Activated CD4-positive, alpha-beta T cell treated with anti-CD3 and anti-CD28 coated beads, Interleukin-2, amount 50 U/mL, for 24 hours (primary cell): ENCODE measurements around the gene SRA1.
A peak's percentile ranks its signal among the peaks of the same experiment; 100 is the strongest.
"Not testable (repeated sequence)": the region's sequence is repeated elsewhere in the genome, so short reads cannot be mapped to it uniquely, and the experiment has no call there.

ENCODE experiments used
- DNase-seq, 2 donors: peaks; one replicate each; pipeline ENCODE4 v3.0.0-alpha.2; 2020; ENCODE audit warnings: low read depth in 1 of 2, low spot score in 1 of 2

The SRA1 gene

DNA sequence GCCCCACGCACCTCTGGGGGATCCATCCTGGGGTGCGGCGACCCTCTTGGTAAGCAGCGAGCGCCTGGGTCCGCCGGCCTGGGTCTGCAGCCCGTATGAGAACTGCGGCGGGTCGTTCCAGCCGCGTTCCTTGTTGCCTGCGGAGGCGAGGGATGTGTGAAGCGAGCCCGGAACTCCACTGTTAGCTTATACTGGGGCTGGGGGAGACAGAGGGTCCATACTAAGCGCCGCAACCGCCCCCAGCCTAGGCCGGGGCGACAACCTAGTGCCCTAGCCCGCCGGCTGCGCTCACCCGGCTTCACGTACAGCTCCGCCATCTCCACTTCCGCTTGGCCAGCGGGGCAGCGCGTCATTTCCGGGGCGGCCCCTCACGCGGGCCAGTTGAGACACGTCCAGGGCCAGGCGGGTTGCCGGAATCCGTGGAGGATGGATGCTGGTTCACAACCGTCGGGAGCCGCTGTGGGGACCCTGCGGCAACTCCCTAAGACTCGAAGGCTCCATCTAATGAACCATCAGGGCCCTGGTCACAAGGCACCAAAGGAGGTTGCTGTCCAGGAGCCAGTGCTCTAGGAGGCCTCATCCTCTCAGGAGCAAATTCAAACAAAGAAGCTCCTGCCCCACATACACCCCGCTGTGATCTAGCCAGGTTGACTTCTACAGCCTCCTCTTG is at the start of gene SRA1:
TSS of gene SRA1 (minus strand) at position 338 of the 670 bp plus-strand sequence. CDS start at position 317, 21 bp downstream.
- DNase-seq = peak; percentile 67 to 80

DNA sequence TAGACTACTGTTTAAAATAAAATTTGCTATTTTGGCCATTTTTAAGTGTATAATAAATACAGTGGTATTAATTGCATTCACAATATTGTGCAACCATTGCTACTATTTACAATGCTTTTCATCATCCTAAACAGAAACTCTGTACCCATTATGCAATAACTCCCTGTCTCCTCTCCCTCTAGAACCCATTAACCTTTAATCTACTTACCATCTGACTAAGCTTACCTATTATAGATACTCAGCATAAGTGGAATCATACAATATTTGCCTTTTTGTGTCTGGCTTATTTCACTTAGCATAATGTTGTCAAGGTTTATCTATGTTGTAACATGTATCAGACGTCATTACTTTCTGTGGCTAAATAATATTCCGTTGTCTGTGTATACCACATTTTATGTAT is 49.8 kb upstream of the SRA1 start:
- DNase-seq = no peak

GRCh38 chr5:140605879-140606278 is 48.6 kb upstream of the SRA1 start:
- DNase-seq = no peak

DNA sequence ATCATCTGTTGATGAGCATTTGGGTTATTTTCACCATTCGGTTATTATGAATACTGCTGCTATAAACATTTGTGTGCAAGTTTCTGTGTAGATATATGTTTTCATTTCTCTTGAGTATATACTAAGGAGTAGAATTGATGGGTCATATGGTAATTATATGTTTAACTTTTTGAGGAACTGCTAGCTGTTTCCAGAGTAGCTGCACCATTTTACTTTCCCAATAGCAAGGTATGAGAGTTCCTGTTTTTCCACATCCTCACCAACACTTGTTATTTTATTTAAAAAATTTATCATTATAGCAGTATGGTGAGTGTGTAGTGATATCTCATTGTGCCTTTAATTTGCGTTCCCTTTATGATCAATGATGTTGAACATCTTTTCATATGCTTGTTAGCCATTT is 46.5 kb upstream of the SRA1 start:
- DNase-seq = no peak

DNA sequence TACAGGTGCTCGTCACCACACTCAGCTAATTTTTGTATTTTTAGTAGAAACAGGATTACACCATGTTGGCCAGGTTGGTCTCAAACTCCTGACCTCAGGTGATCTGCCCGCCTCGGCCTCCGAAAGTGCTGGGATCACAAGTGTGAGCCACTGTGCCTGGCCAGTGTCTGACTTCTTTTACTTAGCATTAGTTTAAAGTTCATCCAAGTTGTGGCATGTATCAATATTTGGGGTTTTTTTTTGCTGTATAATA is 46.1 kb upstream of the SRA1 start:
- DNase-seq = not testable (repeated sequence)

GRCh38 chr5:140602147-140602546 is 44.9 kb upstream of the SRA1 start:
- no peak for DNase-seq

- no peak for DNase-seq
Measured at GRCh38 chr5:140600096-140600495, 42.8 kb upstream of the SRA1 start.

DNA sequence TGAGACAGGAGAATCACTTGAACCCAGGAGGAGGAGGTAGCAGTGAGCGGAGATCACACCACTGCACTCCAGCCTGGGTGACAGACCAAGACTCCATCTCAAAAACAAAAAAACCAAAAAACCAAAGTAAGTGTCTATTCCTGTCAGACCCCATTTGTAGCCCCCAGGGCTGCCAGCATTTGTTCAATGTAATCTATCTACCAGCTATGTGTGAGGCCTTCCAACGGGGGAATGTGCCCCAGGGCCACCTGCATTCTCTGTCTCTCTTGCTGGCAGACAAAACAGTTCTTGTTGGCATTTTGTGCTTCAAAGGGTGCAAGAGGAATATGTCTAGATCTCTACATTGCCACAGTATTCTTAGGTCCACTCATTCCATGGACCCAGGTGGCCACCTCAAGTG is 41.6 kb upstream of the SRA1 start:
- DNase-seq = no peak

DNA sequence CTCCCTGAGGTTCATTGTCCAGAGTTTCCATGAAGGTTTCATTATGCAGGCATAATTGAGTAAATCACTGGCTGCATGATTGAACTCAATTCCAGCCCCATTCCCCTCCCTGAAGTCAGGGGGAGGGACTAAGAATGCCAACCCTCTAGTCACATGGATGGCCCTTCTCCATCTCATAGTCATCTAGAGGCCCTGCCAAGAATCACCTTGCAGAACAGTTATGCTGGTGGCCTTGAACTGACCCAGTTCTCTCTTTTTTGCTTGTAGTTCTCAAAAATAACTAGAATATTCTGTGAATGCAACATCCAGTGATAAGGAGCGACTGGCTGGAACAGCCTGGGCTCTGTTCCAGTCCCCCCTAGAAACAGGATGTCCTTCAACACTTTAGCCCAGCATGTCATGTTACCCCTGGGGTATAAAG is 39.1 kb upstream of the SRA1 start:
- DNase-seq = no peak

DNA sequence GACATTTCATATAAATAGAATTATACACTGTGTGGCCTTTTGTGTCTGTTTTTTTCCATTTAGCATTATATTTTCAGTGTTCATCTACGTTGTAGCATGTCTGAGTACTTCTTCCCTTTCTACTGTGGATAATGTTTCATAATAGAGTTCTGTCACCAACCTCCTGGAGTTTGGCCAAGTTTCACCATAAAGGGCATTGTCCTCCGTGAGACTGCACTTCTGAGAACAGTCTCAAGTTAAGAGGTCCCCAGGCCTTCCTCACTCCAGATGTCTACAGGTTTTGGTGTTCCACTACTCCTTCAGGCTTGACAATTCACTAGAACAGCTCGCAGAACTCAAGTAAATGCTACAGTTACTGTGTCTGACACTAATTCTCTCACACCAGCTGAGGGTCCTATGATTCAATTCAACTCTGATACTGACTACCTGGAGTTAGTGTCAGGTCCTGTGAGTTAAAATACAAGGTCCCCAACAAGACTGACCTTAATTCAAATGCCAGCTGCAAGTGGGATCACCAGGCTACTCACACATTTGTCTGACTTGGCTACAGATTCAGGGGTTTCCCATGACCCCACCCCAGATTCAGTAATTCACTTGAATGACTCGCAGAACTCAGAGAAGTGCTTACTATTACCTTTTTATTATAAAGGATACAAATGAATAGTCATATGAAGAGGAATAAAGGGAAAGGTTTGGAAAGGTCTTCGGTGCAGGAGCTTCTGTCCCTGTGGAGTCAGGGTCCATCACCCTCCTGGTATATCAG is 38.4 kb upstream of the SRA1 start:
- DNase-seq = no peak

DNA sequence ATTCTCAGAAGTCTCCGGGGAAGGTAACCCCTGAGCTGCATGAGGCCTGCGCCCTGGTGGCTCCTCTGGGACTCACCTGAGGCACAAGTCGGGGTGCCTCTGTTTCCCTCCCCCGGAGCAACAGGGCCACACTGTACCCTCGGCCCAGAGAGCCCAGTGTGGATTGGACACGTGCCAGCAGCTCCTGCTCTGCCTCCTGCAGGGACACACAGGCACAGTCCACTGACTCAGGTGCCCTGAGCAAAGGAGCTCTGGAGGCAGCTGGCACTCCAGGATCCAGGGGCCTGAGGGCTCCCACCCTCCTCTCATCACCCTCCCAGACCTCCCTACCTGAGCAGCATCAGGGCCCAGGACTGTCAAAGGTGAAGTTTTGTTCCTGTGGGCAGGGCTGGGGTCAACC is 36.9 kb upstream of the SRA1 start:
- no peak for DNase-seq

DNA sequence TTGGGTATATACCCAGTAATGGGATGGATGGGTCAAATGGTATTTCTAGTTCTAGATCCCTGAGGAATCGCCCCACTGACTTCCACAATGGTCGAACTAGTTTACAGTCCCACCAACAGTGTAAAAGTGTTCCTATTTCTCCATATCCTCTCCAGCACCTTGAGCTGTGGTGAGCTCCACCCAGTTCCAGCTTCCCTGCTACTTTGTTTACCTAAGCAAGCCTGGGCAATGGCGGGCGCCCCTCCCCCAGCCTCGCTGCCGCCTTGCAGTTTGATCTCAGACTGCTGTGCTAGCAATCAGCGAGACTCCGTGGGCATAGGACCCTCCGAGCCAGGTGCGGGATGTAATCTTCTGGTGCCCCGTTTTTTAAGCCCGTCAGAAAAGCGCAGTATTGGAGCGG is 35.8 kb upstream of the SRA1 start:
- DNase-seq = not testable (repeated sequence)

- no peak for DNase-seq
Measured at GRCh38 chr5:140591747-140592372, 34.6 kb upstream of the SRA1 start.

DNA sequence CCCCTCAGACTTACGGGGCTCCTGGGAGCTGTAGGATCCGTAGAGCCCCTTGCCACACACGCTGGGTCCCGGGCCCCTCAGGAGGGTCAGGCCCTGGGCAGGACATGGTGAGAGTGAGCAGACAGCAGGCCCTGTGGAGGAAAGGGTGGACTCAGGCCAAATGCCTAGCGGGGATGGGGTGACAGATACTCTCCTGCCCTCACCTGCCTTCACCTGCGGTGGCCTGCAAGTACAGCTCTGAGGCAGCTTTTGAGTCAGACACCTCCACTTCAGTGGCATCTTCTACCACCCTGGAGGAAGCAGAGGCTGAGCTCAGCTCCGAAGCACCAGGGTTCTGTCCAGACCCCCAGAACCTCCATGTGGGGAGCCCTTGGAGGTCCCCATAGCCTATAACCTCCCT is 33.6 kb upstream of the SRA1 start:
- no peak for DNase-seq

GRCh38 chr5:140588311-140589070 is 31.2 kb upstream of the SRA1 start:
- no peak for DNase-seq

DNA sequence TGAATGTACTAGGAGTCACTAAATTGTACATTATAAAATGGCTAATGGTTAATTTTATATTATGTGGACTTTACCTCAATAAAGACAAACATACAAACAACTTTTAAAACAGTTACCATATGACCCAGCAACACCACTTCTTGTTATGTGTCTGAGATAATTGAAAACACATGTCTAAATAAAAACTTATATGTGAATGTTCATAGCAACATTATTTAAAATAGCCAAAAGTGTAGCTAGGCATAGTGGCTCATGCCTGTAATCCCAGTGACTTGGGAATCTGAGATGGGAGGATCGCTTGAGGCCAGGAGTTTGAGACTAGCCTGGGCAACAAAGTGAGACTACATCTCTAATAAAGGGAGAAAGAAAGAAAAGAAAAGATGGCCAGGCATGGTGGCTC is 30.2 kb upstream of the SRA1 start:
- DNase-seq = no peak

GRCh38 chr5:140579188-140579747 is 22.0 kb upstream of the SRA1 start:
- not testable (repeated sequence) for DNase-seq

- no peak for DNase-seq
Measured at GRCh38 chr5:140576776-140577201, 19.5 kb upstream of the SRA1 start.

GRCh38 chr5:140575309-140575708 is 18.0 kb upstream of the SRA1 start:
- no peak for DNase-seq

GRCh38 chr5:140574165-140574564 is 16.9 kb upstream of the SRA1 start:
- DNase-seq = no peak

DNA sequence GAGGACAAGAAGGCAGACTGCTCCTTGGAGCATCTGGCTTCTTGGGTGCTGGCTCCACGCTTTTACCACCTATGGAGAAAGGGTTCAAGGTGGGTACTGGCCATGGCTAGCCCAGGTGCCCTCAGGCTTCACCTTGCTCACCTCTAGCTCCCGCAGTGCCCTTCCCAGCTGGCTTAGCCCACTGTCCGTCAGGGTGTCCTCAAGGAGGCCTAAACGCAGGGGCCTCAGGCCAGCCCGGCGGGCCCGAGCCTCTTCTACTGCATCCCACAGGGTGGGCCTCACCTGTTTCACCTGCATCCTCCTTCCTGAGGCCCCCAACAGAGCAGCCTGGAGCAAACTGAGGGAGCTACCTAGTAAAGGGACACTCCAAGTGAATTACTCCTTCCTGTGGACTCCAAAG is 16.4 kb upstream of the SRA1 start:
- DNase-seq = no peak
